H9 (cell line): ENCODE measurements around the gene ARHGAP22. TPM values are rescaled to one million over a fixed set of nuclear protein-coding genes. Genes with fewer than 3 reads are reported as not detected.

ENCODE experiments used
- DNase-seq: peaks from one replicate; pipeline ENCODE4 v3.0.0-alpha.2; 2017
- H2AFZ ChIP-seq: one replicate; pipeline ENCODE4 v1.6.1; 2013; ENCODE audit warnings: mild to moderate bottlenecking, low read length, control low read depth, moderate library complexity
- H2AK5ac ChIP-seq: 2 replicates; pipeline ENCODE4 v1.6.1; 2013; ENCODE audit warnings: low read length, control low read depth, mixed read lengths; ENCODE audit not compliant: insufficient read length
- H2BK120ac ChIP-seq: one replicate; pipeline ENCODE4 v1.6.1; 2013; ENCODE audit warnings: low read depth, mild to moderate bottlenecking, low read length, control low read depth, inconsistent platforms; ENCODE audit not compliant: poor library complexity, severe bottlenecking
- H2BK12ac ChIP-seq: 2 replicates; pipeline ENCODE4 v1.6.1; 2013; ENCODE audit warnings: low read length, control low read depth, mixed read lengths, low read depth; ENCODE audit not compliant: insufficient read length
- H2BK15ac ChIP-seq: 2 replicates; pipeline ENCODE4 v1.6.1; 2013; ENCODE audit warnings: low read depth, low read length, control low read depth
- H2BK20ac ChIP-seq: one replicate; pipeline ENCODE4 v1.6.1; 2013; ENCODE audit warnings: low read depth, mild to moderate bottlenecking, low read length, control low read depth, inconsistent platforms; ENCODE audit not compliant: poor library complexity, severe bottlenecking
- H2BK5ac ChIP-seq: 2 replicates; pipeline ENCODE4 v1.6.1; 2013; ENCODE audit warnings: low read length, control low read depth, mixed read lengths; ENCODE audit not compliant: insufficient read length
- H3K14ac ChIP-seq: 2 replicates; pipeline ENCODE4 v1.6.1; 2013; ENCODE audit warnings: low read length, control low read depth; ENCODE audit not compliant: insufficient read depth
- H3K18ac ChIP-seq: 2 replicates; pipeline ENCODE4 v1.6.1; 2013; ENCODE audit warnings: low read depth, mild to moderate bottlenecking, mixed read lengths, low read length, control low read depth; ENCODE audit not compliant: insufficient read length
- H3K23ac ChIP-seq: 2 replicates; pipeline ENCODE4 v1.6.1; 2013; ENCODE audit warnings: low read length, control low read depth, mixed read lengths, low read depth; ENCODE audit not compliant: insufficient read length
- H3K23me2 ChIP-seq: 2 replicates; pipeline ENCODE4 v1.6.1; 2013; ENCODE audit warnings: low read depth, mild to moderate bottlenecking, mixed read lengths, low read length, control low read depth; ENCODE audit not compliant: insufficient read length, poor library complexity, severe bottlenecking
- H3K27ac ChIP-seq: 2 replicates; pipeline ENCODE4 v1.5.1; 2013; ENCODE audit warnings: low read length, control low read depth, mixed read lengths, low read depth; ENCODE audit not compliant: insufficient read length
- H3K27me3 ChIP-seq: 2 replicates; pipeline ENCODE4 v1.6.1; 2013; ENCODE audit warnings: low read length, control low read depth, inconsistent platforms; ENCODE audit not compliant: insufficient read depth
- H3K4ac ChIP-seq: 2 replicates; pipeline ENCODE4 v1.6.1; 2013; ENCODE audit warnings: low read depth, mild to moderate bottlenecking, control low read depth, inconsistent platforms, low read length, moderate library complexity
- H3K4me1 ChIP-seq: 2 replicates; pipeline ENCODE4 v1.6.1; 2013; ENCODE audit warnings: low read length, control low read depth, inconsistent platforms; ENCODE audit not compliant: insufficient read depth
- H3K4me2 ChIP-seq: 2 replicates; pipeline ENCODE4 v1.6.1; 2013; ENCODE audit warnings: low read length, control low read depth, mixed read lengths; ENCODE audit not compliant: insufficient read length, insufficient read depth
- H3K56ac ChIP-seq: 2 replicates; pipeline ENCODE4 v1.6.1; 2013; ENCODE audit warnings: low read depth, mild to moderate bottlenecking, mixed read lengths, low read length, control low read depth; ENCODE audit not compliant: insufficient read length
- H3K79me1 ChIP-seq: 2 replicates; pipeline ENCODE4 v1.6.1; 2013; ENCODE audit warnings: low read depth, mild to moderate bottlenecking, moderate library complexity, low read length, control low read depth, inconsistent platforms; ENCODE audit not compliant: insufficient read depth, poor library complexity, severe bottlenecking
- H3K79me2 ChIP-seq: 2 replicates; pipeline ENCODE4 v1.6.1; 2013; ENCODE audit warnings: low read length, control low read depth, inconsistent platforms; ENCODE audit not compliant: insufficient read depth
- H3K9ac ChIP-seq: 2 replicates; pipeline ENCODE4 v1.6.1; 2013; ENCODE audit warnings: low read length, control low read depth, mixed read lengths; ENCODE audit not compliant: insufficient read length; ENCODE audit errors: extremely low read depth
- H3K9me3 ChIP-seq: one replicate; pipeline ENCODE4 v1.6.1; 2013; ENCODE audit warnings: low read depth, low read length, inconsistent platforms; ENCODE audit not compliant: control insufficient read depth
- H3T11ph ChIP-seq: one replicate; pipeline ENCODE4 v1.6.1; 2013; ENCODE audit warnings: mild to moderate bottlenecking, low read length, control low read depth, inconsistent platforms
- H4K20me1 ChIP-seq: one replicate; pipeline ENCODE4 v1.6.1; 2013; ENCODE audit not compliant: control insufficient read depth, insufficient read length, insufficient read depth
- H4K5ac ChIP-seq: 2 replicates; pipeline ENCODE4 v1.6.1; 2013; ENCODE audit warnings: low read depth, mild to moderate bottlenecking, mixed read lengths, low read length, control low read depth; ENCODE audit not compliant: insufficient read length
- H4K8ac ChIP-seq: replicated peaks from 2 replicates; pipeline ENCODE4 v1.6.1; 2013; ENCODE audit warnings: low read length, control low read depth, mixed read lengths, low read depth; ENCODE audit not compliant: insufficient read length
- H4K91ac ChIP-seq: 2 replicates; pipeline ENCODE4 v1.6.1; 2013; ENCODE audit warnings: low read depth, mild to moderate bottlenecking, moderate library complexity, mixed read lengths, low read length, control low read depth; ENCODE audit not compliant: insufficient read length
- H3K27ac Mint-ChIP-seq, 3 experiments: 2 replicates in 2 of 3; 3 replicates in 1 of 3; pipeline ENCODE4 v1.8.0; 2020 to 2021; ENCODE audit warnings: mixed read lengths in 3 of 3, mild to moderate bottlenecking in 1 of 3, moderate library complexity in 1 of 3
- H3K27me3 Mint-ChIP-seq: 2 replicates; pipeline ENCODE4 v1.8.0; 2021; ENCODE audit warnings: low read depth, mild to moderate bottlenecking, moderate library complexity, mixed read lengths
- H3K36me3 Mint-ChIP-seq, 3 experiments: 2 replicates in 2 of 3; 3 replicates in 1 of 3; pipeline ENCODE4 v1.8.0; 2020 to 2021; ENCODE audit warnings: low read depth in 3 of 3, mixed read lengths in 3 of 3; ENCODE audit not compliant: insufficient read depth in 1 of 3
- H3K4me1 Mint-ChIP-seq, 2 experiments: 2 replicates each; pipeline ENCODE4 v1.8.0; 2020; ENCODE audit warnings: mixed read lengths in 2 of 2
- H3K4me3 Mint-ChIP-seq, 2 experiments: 2 replicates in 1 of 2; 3 replicates in 1 of 2; pipeline ENCODE4 v1.8.0; 2020 to 2021; ENCODE audit warnings: mild to moderate bottlenecking in 2 of 2, mixed read lengths in 2 of 2, moderate library complexity in 1 of 2
- H3K9me3 Mint-ChIP-seq, 2 experiments: 2 replicates in 1 of 2; 3 replicates in 1 of 2; pipeline ENCODE4 v1.8.0; 2020; ENCODE audit warnings: mild to moderate bottlenecking in 2 of 2, mixed read lengths in 2 of 2, moderate library complexity in 1 of 2
- WGBS: extraction: QIAGEN DNeasy Blood & Tissue Kit; methylation state at CpG from one replicate; pipeline ENCODE4 v1.1.7; 2013; ENCODE audit warnings: missing lambda C conversion rate, low lambda C conversion rate, mixed read lengths; ENCODE audit not compliant: insufficient read length; ENCODE audit errors: extremely low coverage; 5-methylcytosine and 5-hydroxymethylcytosine counted together
- total RNA-seq: library from RNA; stranded (reverse); gene quantifications from 2 replicates; pipeline ENCODE4 v1.2.1, GENCODE V29; 2021
- TF ChIP-seq, protein P1 (sequence below): fragments of 200-600 bp; sonication (generic); conservative IDR thresholded peaks from 3 replicates; pipeline ENCODE4 v1.8.0; 2021; ENCODE audit warnings: antibody characterized with exemption, mild to moderate bottlenecking

ARHGAP22 gene
- total RNA-seq, 1 experiment from 2014 or later = 7.4 TPM

DNA sequence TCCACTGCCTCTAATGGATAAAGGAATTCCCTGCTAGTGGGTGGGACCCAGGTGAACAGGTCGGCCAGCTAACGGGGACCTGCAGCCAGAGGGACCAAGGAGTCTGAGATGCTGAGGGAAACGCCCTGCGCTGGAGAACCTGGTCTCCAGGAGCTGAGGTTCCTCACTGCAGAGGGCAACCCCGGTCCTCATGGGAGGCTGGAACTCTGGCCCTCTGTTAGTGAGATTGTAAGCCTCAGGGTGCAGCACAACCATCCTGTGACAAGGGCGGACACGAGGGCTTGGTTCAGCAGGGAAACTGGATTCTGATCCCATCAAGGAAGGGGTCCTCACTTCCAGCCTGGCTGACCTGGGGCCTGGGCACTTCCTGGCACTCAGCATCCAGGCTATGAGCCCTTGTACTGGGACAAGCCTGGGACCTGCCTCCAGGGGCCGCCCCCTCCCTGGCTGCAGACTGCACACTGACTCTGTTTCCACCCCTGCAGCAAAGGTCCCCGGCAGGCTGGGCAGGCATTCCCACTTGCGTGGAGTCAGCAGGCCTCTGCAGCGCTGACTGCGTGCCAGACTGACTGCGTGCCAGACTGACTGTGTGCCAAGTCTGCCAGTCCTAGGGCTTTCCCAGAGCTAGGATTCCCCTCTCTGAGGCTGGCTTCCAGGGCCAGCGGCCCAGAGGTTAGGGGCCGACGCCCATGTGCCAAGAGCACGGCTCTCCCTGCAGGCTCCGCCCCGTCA is 155.2 kb downstream of the ARHGAP22 start:
- H3T11ph ChIP-seq = no peak overlapping the region
- no peak overlapping the region for H4K5ac ChIP-seq
- no peak overlapping the region for H2BK120ac ChIP-seq
- no peak overlapping the region for H3K56ac ChIP-seq
- H3K27ac ChIP-seq = no peak overlapping the region
- Mint-ChIP-seq H3K27me3 (no peaks in the 10 kb centered on the region), H3K4me1 (peaks cover 9 to 15% of the 10 kb centered on the region in 2 experiments), H3K4me3 (no peak overlapping the region; a peak in 1 of 5 replicates), H3K9me3 (no peaks in the 10 kb centered on the region), H3K27ac (no peak overlapping the region), H3K36me3 (peaks cover 4 to 11% (median 6%) of the 10 kb centered on the region in 3 experiments; a peak in 6 of 7 replicates)
- no peak for DNase-seq
- no peak overlapping the region for H2AFZ ChIP-seq
- H4K8ac ChIP-seq = no peak overlapping the region
- no peaks in the 10 kb centered on the region for H3K23me2 ChIP-seq
- no peak overlapping the region for H3K4ac ChIP-seq
- H4K91ac ChIP-seq = no peak overlapping the region
- no peaks in the 10 kb centered on the region for H3K27me3 ChIP-seq
- no peak overlapping the region for H3K4me2 ChIP-seq
- H2AK5ac ChIP-seq = no peak overlapping the region
- H3K4me1 ChIP-seq = no peaks in the 10 kb centered on the region
- H3K18ac ChIP-seq = no peak overlapping the region
- H3K23ac ChIP-seq = no peak overlapping the region
- WGBS = no CpG with 5 or more reads among the region's 19 CpGs
- no peak overlapping the region for H2BK15ac ChIP-seq
- H2BK12ac ChIP-seq = no peak overlapping the region
- TF ChIP-seq, protein P1, sequence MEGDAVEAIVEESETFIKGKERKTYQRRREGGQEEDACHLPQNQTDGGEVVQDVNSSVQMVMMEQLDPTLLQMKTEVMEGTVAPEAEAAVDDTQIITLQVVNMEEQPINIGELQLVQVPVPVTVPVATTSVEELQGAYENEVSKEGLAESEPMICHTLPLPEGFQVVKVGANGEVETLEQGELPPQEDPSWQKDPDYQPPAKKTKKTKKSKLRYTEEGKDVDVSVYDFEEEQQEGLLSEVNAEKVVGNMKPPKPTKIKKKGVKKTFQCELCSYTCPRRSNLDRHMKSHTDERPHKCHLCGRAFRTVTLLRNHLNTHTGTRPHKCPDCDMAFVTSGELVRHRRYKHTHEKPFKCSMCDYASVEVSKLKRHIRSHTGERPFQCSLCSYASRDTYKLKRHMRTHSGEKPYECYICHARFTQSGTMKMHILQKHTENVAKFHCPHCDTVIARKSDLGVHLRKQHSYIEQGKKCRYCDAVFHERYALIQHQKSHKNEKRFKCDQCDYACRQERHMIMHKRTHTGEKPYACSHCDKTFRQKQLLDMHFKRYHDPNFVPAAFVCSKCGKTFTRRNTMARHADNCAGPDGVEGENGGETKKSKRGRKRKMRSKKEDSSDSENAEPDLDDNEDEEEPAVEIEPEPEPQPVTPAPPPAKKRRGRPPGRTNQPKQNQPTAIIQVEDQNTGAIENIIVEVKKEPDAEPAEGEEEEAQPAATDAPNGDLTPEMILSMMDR = no peak
- H3K14ac ChIP-seq = no peak overlapping the region; the same call in 1 of the 2 replicates
- H3K9ac ChIP-seq = no peak overlapping the region
- H2BK5ac ChIP-seq = no peak overlapping the region
- no peaks in the 10 kb centered on the region for H3K9me3 ChIP-seq
- no peaks in the 10 kb centered on the region for H4K20me1 ChIP-seq
- no peaks in the 10 kb centered on the region for H3K79me2 ChIP-seq
- no peaks in the 10 kb centered on the region for H3K79me1 ChIP-seq
- H2BK20ac ChIP-seq = no peak overlapping the region
